HG02852 (cell line): ENCODE results near the gene FUT3.
"Not testable (repeated sequence)": the region's sequence is repeated elsewhere in the genome, so short reads cannot be mapped to it uniquely, and the experiment has no call there.

ENCODE experiments used
- ATAC-seq: cut with Tn5 transposase; IDR thresholded peaks from one replicate; pipeline ENCODE4 v1.9.1; 2021; ENCODE audit warnings: mild to moderate bottlenecking, moderate library complexity; ENCODE audit not compliant: unreplicated experiment

FUT3 gene

GRCh38 chr19:5850189-5850588 is 1.1 kb downstream of the FUT3 start:
- no peak for ATAC-seq

DNA sequence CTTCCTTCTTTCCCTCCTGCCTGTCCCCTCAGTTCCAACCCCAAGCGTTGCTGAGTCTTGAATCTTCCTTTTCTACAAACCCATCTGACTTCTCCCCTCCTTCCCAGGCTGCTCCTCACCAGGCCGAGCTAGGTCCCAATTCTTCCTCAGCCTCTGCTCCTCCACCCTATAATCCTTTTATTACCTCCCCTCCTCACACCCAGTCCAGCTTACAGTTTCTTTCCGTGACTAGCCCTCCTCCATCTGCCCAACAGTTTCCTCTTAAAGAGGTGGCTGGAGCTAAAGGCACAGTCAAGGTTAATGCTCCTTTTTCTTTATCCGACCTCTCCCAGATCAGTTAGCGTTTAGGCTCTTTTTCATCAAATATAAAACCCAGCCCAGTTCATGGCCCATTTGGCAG is 2.6 kb downstream of the FUT3 start:
- not testable (repeated sequence) for ATAC-seq

GRCh38 chr19:5847846-5848245 is 3.4 kb downstream of the FUT3 start:
- ATAC-seq = not testable (repeated sequence)

GRCh38 chr19:5844456-5845433 is 6.5 kb downstream of the FUT3 start:
- ATAC-seq = no peak

DNA sequence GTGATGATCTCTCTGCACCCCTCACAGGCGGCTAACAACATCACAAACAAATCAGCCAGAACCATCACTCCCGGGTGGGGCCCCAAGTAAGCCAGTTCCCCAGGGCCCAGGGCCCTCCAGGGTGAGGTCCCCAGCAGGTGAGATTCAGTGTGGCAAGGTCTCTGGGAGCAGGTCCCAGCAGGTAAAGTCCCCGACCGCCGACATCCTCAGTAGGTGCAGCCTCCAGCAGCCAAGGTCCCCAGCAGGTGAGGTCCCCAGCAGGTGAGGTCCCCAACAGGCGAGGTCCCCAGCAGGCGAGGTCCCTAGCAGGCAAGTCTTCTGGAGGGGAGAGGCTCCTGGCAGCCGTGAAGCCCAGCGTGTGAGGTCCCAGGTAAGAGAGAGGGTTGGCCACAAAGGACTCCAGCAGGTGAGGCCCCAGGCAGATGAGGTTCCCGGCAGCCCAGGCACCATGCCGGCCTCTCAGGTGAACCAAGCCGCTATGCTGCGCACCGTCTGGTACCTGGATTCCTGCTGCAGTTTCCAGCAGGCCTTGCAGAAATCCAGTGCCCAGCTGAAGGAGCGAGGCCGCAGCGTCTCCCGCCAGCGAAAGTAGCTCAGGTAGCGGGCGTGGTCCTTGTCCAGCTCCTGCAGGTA is 7.8 kb downstream of the FUT3 start:
- no peak for ATAC-seq

DNA sequence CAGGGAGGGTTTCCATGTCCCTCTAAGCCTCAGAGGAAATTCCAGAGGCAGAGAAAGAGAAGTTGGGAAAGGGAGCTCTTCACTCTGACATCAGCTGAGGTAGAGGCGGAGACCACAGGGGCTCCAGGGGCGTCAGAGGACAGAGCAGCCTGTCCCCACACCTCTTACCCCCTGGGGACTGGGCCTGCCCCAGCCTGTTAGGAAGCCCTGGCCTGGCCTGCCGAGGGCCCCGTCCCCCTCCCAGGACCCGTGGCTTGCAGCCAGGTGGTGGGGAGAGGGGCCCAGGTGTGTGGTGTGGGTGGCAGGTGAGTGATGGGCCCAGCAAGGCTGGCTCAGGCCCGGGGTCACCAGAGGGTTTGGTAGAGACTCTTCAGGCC is 9.5 kb downstream of the FUT3 start:
- ATAC-seq = not testable (repeated sequence)

DNA sequence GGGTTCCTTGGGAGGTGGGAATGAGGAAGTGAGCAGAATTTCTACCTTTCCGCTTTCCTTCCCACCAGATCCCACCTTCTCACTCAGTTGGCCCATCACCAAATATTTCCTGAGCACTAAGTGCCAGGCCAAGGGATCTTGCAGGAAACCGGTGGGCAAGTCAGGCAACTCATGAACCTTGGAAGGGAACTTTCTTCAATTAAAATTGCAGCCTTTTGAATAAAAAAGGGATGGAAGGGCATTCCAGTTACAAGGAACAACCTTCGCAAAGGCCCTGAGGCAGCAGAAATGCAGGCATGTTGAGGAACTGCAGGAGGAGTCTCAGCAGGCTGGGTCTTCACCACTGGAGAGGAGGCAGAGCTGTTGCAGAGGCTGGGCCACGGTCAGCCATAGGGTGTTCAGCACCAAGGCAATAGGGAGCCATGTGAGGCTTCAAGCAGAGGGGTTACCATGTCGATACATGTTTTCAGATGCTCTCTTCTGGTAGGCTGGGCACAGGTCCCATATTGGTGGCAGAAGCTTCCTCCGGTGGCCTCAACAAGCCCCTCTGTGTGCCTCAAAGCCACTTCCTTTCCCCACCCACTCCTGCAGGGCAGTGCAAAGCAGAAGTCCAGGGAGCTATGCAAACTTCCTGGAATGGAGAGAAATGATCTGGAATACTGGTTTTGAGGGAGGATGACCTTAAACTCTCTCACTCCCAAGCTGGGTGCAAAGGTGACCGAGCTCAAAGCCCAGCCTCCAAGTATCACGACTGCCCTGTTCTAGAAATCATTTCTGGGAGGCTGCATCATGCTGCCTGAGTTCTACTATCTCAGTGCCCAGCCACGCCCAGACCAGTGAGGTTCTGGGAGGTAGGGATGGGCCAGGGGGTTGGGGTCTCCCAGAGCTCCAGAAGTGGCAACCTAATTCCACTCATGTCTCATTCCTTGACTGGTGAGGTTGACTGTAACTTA is 11.9 kb downstream of the FUT3 start, which contains the start of gene FUT6:
Gene FUT6, minus strand, starts transcription at position 638 of the 953 bp plus-strand sequence. CDS start 7,135 bp downstream, outside the sequence.
- no peak for ATAC-seq

DNA sequence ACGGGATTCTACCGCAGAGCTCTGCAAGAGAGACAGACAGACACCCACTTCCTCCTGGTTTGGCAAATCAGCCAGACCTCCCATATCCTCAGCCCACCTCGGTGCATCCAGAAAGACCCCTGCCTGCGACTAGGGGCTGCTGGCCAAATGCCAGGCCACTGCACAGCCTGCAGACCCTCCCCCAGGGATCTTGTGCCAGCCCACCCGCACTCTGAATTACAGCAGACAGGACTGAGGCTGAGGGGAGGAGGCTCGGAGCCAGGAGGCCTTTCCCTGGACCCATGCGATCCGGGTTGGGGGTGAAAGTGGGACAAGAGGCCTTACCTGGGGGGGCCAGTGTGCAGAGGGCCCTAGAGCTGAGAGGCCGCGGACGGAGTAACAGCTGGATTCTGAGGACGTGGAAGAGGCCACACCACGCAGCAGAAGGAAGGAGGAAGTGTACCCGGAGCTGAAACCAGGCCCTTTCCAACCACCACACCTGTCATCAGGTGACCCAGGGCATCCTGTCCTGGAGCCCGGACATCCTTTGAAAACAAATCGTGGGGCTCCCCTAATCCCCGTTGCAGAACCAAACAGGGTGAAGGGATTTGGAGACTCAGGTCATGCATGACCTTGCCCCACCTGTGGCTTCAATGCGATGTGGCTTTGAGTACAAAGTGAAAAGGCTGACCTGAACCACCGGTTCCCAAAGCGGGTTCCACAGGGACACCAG is 12.7 kb downstream of the FUT3 start:
- ATAC-seq = no peak

GRCh38 chr19:5837761-5838352 is 13.4 kb downstream of the FUT3 start:
- ATAC-seq = no peak

GRCh38 chr19:5832527-5833216 is 18.6 kb downstream of the FUT3 start:
- ATAC-seq = no peak

DNA sequence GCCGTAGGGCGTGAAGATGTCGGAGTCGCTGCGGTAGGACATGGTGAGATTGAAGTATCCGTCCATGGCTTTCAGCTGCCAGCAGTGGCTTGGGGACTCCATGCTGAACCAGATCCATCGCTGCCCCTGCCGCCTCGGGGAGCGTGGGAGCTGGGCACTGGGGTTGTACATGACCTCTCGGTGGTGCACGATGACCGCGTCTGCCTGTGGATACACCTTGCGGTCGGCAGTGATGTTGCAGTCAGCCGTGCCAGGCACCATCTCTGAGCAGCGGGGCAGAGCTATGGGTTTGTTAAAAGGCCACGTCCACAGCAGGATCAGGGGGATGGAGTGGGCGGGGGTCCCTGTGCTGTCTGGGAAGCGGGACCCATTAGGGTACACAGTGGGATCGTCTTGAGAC is 19.2 kb downstream of the FUT3 start:
- ATAC-seq = no peak

DNA sequence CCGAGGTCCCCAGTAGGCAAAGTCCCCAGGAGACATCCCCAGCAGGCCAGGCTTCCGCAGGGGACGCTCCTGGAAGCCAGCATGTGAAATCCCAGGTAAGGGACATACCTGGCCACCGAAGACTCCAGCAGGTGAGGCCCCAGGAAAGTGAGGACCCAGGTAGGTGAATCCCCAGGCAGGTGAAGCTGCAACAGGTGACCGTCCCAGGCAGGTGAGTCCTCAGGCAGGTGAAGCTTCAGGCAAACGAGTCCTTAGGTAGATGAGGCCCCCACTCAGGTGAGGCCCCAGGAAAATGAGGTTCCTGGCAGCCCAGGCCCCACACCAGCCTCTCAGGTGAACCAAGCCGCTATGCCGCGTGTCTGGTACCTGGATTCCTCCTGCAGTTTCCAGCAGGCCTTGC is 20.1 kb downstream of the FUT3 start:
- no peak for ATAC-seq

- no peak for ATAC-seq
Observed at GRCh38 chr19:5829567-5830310, 21.5 kb downstream of the FUT3 start.

- ATAC-seq = no peak
Observed at GRCh38 chr19:5828661-5829566, 22.3 kb downstream of the FUT3 start.

GRCh38 chr19:5827891-5828660 is 23.2 kb downstream of the FUT3 start:
- peak; percentile 58 for ATAC-seq

DNA sequence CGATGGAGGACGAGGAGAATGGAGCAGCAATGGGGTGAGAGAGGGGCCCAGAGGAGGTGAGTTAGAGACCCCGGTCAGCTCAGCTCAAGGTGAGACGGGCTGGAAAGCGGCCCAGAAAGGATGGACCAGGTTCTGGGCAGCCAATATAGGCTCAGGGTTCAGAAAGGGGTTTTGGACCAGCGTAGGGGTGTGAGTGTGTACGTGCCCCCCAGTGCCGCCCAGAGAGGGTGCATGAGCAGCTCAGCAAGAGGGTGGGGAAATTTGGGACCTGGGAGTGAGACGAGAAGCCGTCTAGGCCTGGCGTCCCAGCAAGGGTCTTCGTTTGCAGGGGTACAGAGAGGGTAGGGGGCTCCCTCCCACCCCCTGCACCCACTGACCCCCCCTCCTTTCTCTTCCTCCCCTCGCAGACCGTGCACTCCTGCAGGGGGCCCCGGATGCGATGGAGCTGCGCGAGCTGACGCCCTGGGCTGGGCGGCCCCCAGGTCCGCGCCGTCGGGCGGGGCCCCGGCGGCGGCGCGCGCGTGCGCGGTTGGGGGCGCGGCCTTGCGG is 23.8 kb downstream of the FUT3 start:
- no peak for ATAC-seq
